Upper lobe of left lung (tissue), 4 donors: ENCODE data around the gene ANGEL2.

Experiments used
- CTCF ChIP-seq, 6 experiments: fragments of 450-650 bp in 4 of 6; fragments of 200-600 bp in 2 of 6; sonication (generic) in 2 of 6; IDR thresholded peaks; one replicate each; pipeline ENCODE4 v1.5.1; 2016 to 2019; ENCODE audit warnings: antibody characterized with exemption in 6 of 6
- EP300 ChIP-seq, 4 donors: sonication (generic); formaldehyde crosslinking; IDR thresholded peaks; one replicate each; pipeline ENCODE4 v1.5.1; 2017; ENCODE audit warnings: antibody characterized with exemption in 4 of 4, control low read depth in 2 of 4
- POLR2A ChIP-seq, 4 donors: fragments of 450-650 bp; IDR thresholded peaks; one replicate each; pipeline ENCODE4 v1.5.1; 2016 to 2017; ENCODE audit warnings: antibody characterized with exemption in 4 of 4, mild to moderate bottlenecking in 2 of 4

- TF ChIP-seq CTCF (IDR thresholded peaks at IDR 0.05): no peak
- no peak for TF ChIP-seq EP300 (IDR thresholded peaks at IDR 0.05)
- no peak for TF ChIP-seq POLR2A (IDR thresholded peaks at IDR 0.05)
These were observed 72.8 kb downstream of the ANGEL2 start for GRCh38 chr1:212942679-212943392.
